ENCODE results near the gene PIGR.

Gene PIGR

DNA sequence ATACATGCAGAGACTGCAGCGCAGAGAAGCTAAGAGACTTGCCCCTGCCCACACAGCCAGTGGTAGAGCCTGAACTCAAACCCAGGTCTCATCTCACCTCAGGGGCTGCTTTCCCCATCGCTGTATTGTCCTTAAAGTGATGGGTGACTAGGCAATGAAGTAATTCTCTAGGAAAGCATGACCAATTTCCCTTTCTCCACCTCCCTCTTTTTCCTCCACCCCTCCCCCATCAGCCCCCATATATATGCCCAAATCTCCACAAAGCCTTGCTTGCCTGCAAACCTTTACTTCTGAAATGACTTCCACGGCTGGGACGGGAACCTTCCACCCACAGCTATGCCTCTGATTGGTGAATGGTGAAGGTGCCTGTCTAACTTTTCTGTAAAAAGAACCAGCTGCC lies 49.1 kb downstream of the PIGR start, which contains the start of gene IL24:
TSS of gene IL24 (plus strand) at position 269 of the 400 bp plus-strand sequence. CDS start 390 bp downstream, outside the sequence.
- intact Hi-C loops (cut with DNase I; ENCODE audit: low total_unique reads) = no loop called here
- Histone ChIP-seq H3K9me3 (no peaks in the 10 kb centered on the region), H3K36me3 (no peaks in the 10 kb centered on the region), H3K4me3 (no peak within 1 kb of the TSS), H3K4me1 (no peaks in the 10 kb centered on the region), H3K27me3 (no peaks in the 10 kb centered on the region), H3K27ac (no peak within 1 kb of the TSS)
- TF ChIP-seq, protein P1, sequence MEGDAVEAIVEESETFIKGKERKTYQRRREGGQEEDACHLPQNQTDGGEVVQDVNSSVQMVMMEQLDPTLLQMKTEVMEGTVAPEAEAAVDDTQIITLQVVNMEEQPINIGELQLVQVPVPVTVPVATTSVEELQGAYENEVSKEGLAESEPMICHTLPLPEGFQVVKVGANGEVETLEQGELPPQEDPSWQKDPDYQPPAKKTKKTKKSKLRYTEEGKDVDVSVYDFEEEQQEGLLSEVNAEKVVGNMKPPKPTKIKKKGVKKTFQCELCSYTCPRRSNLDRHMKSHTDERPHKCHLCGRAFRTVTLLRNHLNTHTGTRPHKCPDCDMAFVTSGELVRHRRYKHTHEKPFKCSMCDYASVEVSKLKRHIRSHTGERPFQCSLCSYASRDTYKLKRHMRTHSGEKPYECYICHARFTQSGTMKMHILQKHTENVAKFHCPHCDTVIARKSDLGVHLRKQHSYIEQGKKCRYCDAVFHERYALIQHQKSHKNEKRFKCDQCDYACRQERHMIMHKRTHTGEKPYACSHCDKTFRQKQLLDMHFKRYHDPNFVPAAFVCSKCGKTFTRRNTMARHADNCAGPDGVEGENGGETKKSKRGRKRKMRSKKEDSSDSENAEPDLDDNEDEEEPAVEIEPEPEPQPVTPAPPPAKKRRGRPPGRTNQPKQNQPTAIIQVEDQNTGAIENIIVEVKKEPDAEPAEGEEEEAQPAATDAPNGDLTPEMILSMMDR (IDR thresholded peaks at IDR 0.05) = no peak
- DNase-seq = no peak

DNA sequence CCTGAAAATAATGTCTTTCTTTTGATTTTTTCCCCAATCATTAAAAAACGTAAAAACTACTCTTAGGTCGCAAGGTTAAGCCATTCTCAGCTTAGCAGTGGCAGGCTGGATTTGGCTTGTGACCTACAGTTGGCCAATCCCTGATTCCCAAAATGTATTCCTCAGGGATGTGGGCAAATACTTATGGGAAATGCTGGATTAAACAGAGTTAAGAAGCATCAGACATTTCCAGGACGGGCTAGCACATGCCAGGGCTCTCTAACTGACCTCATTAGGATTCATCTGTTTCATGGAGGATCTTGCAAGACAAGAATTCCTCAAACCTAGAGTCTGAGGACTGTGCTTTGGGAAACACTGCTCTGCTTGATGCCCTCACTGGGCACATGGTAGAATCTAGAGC lies 50.0 kb downstream of the PIGR start:
- Histone ChIP-seq H3K4me1 (no peaks in the 10 kb centered on the region), H3K27ac (no peak overlapping the region), H3K36me3 (no peaks in the 10 kb centered on the region), H3K27me3 (peaks cover 0 to 8% of the 10 kb centered on the region in 2 donors), H3K4me3 (no peak overlapping the region), H3K9me3 (no peaks in the 10 kb centered on the region)
- DNase-seq = no peak
- TF ChIP-seq, protein P1 (IDR thresholded peaks at IDR 0.05) = no peak
- intact Hi-C loops (cut with DNase I; ENCODE audit: low total_unique reads) = no loop called here

- H3K27ac ChIP-seq = no peak overlapping the region
- no peak for DNase-seq
- TF ChIP-seq, protein P1 (IDR thresholded peaks at IDR 0.05) = no peak
- peaks cover 0 to 10% of the 10 kb centered on the region in 2 donors for H3K27me3 ChIP-seq
- intact Hi-C loops (cut with DNase I; ENCODE audit: low total_unique reads) = no loop called here
- no peaks in the 10 kb centered on the region for H3K4me1 ChIP-seq
- H3K4me3 ChIP-seq = no peak overlapping the region
- H3K9me3 ChIP-seq = no peaks in the 10 kb centered on the region
- no peaks in the 10 kb centered on the region for H3K36me3 ChIP-seq
Observed at GRCh38 chr1:206895837-206896242, 50.4 kb downstream of the PIGR start.

GRCh38 chr1:206895325-206895724 lies 50.9 kb downstream of the PIGR start:
- peaks cover 0 to 11% of the 10 kb centered on the region in 2 donors for H3K27me3 ChIP-seq
- DNase-seq = no peak
- no peaks in the 10 kb centered on the region for H3K36me3 ChIP-seq
- no peak overlapping the region for H3K27ac ChIP-seq
- H3K4me1 ChIP-seq = no peaks in the 10 kb centered on the region
- TF ChIP-seq, protein P1 (IDR thresholded peaks at IDR 0.05) = no peak
- no peak overlapping the region for H3K4me3 ChIP-seq
- intact Hi-C loops (cut with DNase I; ENCODE audit: low total_unique reads) = no loop called here
- H3K9me3 ChIP-seq = no peaks in the 10 kb centered on the region

- peaks cover 0 to 14% of the 10 kb centered on the region in 2 donors for H3K27me3 ChIP-seq
- DNase-seq = no peak
- H3K27ac ChIP-seq = no peak overlapping the region
- intact Hi-C loops (cut with DNase I; ENCODE audit: low total_unique reads) = no loop called here
- TF ChIP-seq, protein P1 (IDR thresholded peaks at IDR 0.05) = no peak
- no peaks in the 10 kb centered on the region for H3K4me1 ChIP-seq
- no peaks in the 10 kb centered on the region for H3K9me3 ChIP-seq
- no peaks in the 10 kb centered on the region for H3K36me3 ChIP-seq
- H3K4me3 ChIP-seq = no peak overlapping the region
Observed at GRCh38 chr1:206893380-206893779, 52.9 kb downstream of the PIGR start.

All from tibial artery (tissue), 4 donors.